GDM1 (cell line): ENCODE data around the gene CIAO1.
A peak's percentile ranks its signal among the peaks of the same experiment; 100 is the strongest.

Source experiments
- DNase-seq: peaks from one replicate; lab custom pipeline; 2025; lab: John Stamatoyannopoulos, UW

Gene CIAO1

DNA sequence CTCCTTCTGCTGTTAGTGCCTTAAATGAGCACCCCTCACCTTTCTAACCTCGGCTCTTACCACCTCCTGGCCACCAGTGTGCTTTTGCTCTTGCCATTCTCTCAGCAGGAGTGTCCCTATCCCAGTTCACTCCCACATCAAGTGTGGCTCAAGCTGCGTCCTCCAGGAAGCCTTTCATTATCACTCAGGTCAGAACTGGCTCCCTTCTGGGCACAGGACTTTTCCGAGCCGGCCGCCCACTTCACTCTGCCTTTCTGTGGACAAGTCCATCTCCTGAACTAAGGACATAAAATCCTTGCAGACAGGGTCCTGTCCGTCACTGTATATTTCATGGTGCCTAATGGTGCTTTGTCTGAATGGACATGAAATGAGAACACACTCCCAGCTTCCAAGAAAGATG is 15.8 kb upstream of the CIAO1 start:
- DNase-seq = no peak

DNA sequence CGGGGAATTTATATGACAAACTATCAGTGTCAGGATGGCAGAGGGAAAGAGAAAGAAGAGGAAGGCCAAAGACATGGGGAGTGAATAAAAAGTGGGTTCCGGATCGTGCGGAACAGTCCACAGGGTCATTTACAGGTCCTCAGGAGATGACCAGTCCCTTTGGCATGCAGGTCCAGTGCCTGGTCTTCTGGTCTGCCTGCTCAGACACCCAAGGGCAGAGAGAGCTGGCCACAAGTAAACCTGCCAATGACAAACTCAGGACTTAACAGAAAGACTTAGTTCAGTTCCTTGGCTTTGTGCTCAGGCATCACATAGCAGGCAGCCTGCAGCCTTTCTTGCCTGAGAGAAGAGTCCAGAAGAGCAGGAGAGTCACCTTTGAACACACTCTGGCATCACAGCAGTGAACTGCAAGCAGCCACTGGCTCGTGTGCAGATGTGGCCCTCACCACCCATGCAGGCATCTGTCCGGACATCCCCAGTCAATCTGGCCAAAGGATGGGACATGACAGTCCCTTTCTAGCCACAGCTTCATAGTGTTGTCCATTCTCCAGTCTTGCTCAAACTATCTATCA is 14.2 kb upstream of the CIAO1 start:
- peak; percentile 48 for DNase-seq

- no peak for DNase-seq
Measured at GRCh38 chr2:96252526-96252925, 13.5 kb upstream of the CIAO1 start.

DNA sequence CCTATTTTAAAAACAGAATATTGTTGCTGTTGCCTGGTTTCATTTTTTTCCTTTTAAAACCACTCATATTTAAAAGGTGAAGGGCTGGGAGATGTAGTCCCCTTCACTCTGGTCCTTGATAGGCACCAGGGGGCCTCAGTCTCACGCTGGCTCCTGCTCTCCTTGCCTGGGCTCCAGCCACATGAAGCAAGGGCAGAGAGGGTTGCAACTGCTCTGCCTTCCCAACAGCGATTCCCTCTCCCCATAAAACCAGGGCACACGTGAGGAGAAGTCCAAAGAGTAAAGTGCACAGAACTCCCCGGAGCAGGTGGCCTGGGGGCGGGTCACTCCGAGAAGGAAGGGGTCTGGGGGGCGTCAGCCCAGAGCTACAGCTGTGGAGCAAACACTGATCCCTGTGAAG is 13.0 kb upstream of the CIAO1 start:
- DNase-seq = no peak

GRCh38 chr2:96254571-96254970 is 11.5 kb upstream of the CIAO1 start:
- no peak for DNase-seq

DNA sequence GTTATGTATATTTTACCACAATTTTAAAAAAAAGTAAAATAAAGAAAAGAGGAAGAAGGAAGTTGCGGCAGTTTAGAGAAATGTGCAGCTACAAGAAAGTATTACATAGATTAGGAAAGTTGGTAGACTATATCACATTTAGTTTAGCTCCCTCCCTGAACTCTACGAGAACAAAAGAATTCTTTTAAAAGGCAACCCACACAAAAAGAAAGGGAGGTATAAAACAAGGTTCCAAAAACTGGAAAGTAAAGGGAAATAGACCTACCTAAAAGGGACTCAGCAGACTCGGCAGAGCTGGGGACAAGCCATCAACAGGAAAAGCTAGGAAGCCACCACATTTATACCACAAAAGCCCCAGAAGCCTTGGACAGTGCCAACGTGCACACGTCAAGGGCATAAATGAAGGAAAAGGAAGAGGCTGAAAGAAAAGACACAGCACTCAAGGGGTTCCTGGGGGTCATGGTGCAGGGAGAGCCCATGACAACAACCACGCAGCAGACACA is 9.4 kb upstream of the CIAO1 start:
- peak; percentile 63 for DNase-seq

DNA sequence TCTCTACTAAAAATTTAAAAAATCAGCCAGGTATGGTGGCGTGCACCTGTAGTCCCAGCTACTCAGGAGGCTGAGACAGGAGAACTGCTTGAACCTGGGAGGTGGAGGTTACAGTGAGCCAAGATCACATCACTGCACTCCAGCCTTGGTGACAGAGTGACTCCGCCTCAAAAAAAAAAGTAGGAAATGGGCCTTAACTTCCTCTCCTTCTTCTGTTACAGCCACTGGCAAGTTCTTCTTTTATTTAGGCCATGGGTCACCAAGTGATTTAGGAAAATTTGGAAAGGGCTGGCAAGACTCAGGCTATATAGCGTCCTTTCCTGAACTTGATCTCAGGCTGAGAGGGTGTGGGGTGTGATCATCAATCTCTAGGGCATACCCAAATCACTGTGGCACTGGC is 8.3 kb upstream of the CIAO1 start:
- peak; percentile 35 for DNase-seq

DNA sequence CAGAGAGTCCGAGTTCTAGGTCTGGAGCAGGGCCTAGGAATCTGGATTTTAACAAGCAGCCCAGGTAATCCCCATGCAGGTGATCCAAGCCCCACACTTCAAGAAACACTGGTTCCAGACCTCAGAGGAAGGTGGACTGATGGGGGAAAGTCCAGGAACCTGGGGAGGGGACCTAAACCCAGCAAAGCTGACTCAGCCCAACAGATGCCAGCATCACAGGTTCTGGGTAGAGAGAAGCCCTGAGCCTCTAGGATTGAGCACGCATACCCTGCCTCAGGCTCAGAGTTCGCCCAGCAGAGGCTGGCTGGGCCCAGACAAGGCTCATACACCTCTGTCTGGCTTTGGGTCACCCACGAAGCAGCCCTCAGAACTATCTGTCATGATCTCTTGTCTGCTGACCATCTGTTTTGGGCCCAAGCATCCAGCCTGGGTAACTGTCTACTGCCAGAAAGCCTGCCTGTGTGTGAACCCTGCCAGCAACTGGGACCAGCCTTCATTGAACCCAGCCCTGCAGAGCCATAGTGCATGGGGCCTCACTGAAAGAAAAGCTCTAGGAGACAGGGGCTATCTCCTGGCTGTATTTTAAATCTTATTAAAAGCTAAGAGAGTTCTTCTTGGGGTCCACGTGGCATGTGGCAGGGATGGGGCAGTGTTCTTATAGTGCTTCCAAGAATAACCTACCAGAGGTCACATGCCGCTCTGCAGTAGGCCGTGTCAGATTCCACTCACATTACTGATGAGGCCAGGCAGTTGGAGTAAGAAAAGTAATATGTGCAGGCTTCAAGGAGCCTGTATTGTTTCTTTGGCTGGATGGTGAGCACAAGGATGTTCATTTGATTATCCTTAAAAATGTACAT is 7.6 kb upstream of the CIAO1 start:
- DNase-seq = no peak

- DNase-seq = no peak
Measured at GRCh38 chr2:96259497-96259921, 6.5 kb upstream of the CIAO1 start.

DNA sequence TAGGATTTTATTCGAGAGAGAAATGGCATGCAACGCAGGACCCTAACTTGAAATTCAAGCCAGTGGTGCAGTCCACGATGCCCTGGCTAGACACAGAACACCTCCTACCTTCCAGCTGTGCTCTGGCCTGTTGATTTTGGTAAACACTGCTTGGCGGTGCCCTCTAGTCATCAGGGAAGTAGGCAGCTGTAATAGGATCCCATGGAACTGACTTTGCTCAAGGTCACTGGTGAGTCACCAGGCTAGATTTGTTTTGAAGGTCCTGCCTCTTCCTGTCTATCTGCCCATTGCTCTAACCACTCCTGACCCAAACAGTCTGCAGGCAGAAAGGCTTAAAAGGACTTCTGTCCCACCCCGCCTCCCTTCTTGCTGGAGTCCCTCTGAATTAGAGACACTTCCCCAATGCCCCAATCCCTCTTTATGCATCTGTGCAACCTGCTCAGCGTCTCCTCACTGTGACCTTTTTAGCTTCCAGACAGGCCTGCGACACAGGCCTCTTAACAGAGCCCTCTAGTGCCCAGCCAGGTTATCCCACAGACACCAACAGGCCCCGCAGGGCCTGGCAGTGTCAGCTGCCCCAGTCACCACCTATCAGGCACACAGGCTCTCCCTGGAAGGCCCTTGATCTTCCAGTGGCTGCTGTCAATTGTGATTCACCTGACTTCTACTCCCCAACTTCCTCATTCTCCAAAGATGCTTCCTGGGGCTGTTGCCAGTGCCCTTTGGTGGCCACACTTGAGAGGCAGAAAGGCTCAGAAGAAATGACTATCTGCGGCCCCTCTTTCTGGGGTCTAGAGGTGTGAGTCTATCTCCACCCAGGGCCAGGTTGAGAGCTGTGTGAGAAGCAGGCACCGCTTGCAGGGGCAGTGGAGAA is 5.4 kb upstream of the CIAO1 start:
- peak; percentile 65 for DNase-seq

DNA sequence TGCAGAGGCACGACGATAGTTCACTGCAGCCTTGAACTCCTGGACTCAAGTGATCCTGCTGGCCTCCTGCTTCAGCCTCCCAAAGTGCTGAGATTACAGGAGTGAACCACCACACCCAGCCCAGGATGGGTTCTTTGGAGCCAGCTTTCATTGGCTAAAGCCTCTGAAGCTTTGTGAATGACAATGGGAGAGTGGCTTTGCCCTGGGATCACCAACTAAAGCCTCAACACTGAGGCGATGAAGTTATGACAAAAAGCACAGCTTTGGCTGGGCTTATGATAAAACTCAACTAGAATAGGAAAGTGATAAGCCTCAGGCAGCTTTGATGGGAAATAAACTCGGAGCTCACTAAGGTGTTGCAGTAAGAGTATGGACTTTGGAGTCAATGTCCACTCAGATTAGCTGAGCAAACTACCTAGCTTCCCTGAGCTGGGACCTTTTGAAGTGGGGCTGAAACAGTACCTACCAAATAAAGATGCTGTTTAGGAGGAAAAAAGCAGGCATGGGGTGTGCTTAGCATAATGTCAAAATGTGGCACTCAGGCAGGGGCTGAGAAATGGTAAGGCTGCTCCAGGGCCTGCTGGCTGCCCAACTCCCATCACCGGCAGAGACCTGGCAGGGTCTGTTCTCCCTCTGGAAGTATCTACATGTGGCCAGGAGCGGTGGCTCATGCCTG is 4.6 kb upstream of the CIAO1 start:
- no peak for DNase-seq

- DNase-seq = no peak
Measured at GRCh38 chr2:96262306-96262705, 3.7 kb upstream of the CIAO1 start.

GRCh38 chr2:96264086-96264485 is 1.9 kb upstream of the CIAO1 start:
- no peak for DNase-seq

DNA sequence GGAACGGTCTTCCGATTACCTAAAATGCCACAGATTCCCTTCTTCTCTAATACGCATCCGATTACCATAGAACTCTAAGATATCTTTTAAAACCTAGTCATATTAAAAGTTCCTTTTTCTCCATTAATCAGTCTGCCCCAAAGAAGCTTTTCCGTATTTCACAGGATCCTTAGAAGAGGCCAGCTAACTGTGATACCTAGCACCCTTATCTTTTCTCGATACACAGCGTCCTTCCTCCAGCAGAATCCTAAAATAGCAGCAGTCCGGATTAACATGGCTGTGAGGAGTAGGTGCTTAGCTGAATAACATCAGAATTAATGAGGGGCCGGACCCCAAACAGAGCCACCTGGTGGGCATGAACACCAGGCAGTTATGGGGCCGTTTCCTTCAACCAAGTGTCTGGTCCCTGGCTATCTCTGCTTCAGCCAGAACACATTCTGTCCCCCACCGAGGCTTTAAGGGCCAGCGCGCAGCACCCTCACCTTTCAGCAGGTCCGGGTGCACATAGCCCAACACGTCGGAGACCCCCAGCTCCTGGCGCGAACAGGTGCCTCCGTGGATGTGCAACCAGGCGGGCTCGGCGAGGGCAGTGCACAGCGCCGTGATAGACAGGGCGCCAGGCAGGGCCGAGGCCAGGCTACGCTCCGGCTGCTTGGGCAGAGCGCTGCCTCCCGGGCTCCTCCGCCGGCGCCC is 1.2 kb upstream of the CIAO1 start:
- DNase-seq = no peak

- no peak for DNase-seq
Measured at GRCh38 chr2:96265349-96265839, 631 bp upstream of the CIAO1 start.

- peak; percentile 31 for DNase-seq
Measured at GRCh38 chr2:96267159-96267971, 1.3 kb downstream of the CIAO1 start.

DNA sequence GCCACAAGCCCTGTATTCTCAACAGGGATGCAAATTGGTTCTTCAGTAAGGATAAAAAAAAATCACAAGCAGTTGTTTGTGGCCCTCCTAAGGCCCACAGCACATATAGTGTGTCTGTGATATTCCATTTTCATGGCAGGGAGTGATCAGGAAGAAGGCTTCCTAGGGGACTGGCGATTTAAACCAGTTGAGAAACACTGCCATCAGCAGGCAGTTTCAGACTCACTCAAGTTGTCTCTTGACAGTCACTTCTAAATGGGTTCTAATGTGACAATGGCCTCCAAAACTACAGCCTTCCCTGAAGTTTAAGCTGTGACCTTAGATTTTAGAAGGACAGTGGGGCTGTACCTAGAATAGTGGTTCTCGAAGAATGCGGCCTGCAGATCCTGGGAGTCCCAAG is 6.0 kb downstream of the CIAO1 start:
- no peak for DNase-seq

- DNase-seq = no peak
Measured at GRCh38 chr2:96273763-96274162, 7.7 kb downstream of the CIAO1 start.

GRCh38 chr2:96274355-96275056 is 8.5 kb downstream of the CIAO1 start:
- no peak for DNase-seq
